ENCODE data around the gene KPNA2.
"Not testable (repeated sequence)": the region's sequence is repeated elsewhere in the genome, so short reads cannot be mapped to it uniquely, and the experiment has no call there.

KPNA2 gene

GRCh38 chr17:68019675-68020408, 15.7 kb upstream of the KPNA2 start:
- DNase-seq (ENCODE audit: low read depth, low spot score): peak; percentile 95

- DNase-seq (ENCODE audit: low read depth, low spot score): no peak
These were observed 15.2 kb upstream of the KPNA2 start for GRCh38 chr17:68020409-68020756.

GRCh38 chr17:68020791-68021190, 14.7 kb upstream of the KPNA2 start:
- not testable (repeated sequence) for DNase-seq (ENCODE audit: low read depth, low spot score)

GRCh38 chr17:68021963-68022362, 13.6 kb upstream of the KPNA2 start:
- DNase-seq (ENCODE audit: low read depth, low spot score): no peak

- not testable (repeated sequence) for DNase-seq (ENCODE audit: low read depth, low spot score)
These were observed 13.0 kb upstream of the KPNA2 start for GRCh38 chr17:68022547-68022946.

GRCh38 chr17:68029512-68030215, 5.9 kb upstream of the KPNA2 start:
- DNase-seq (ENCODE audit: low read depth, low spot score): no peak

- DNase-seq (ENCODE audit: low read depth, low spot score): no peak
These were observed 1.7 kb upstream of the KPNA2 start for GRCh38 chr17:68033636-68034451.

- no peak for DNase-seq (ENCODE audit: low read depth, low spot score)
These were observed 1.1 kb upstream of the KPNA2 start for GRCh38 chr17:68034452-68034776.

GRCh38 chr17:68035131-68035522, 408 bp upstream of the KPNA2 start:
- DNase-seq (ENCODE audit: low read depth, low spot score): peak; percentile 79

GRCh38 chr17:68036304-68037147, 991 bp downstream of the KPNA2 start:
- DNase-seq (ENCODE audit: low read depth, low spot score): no peak

- no peak for DNase-seq (ENCODE audit: low read depth, low spot score)
These were observed 11.8 kb downstream of the KPNA2 start for GRCh38 chr17:68047153-68047846.

- not testable (repeated sequence) for DNase-seq (ENCODE audit: low read depth, low spot score)
These were observed 12.5 kb downstream of the KPNA2 start for GRCh38 chr17:68047890-68048542.

- no peak for DNase-seq (ENCODE audit: low read depth, low spot score)
These were observed 13.5 kb downstream of the KPNA2 start for GRCh38 chr17:68048996-68049395.

GRCh38 chr17:68049812-68050437, 14.4 kb downstream of the KPNA2 start:
- not testable (repeated sequence) for DNase-seq (ENCODE audit: low read depth, low spot score)

GRCh38 chr17:68051321-68052312, 16.1 kb downstream of the KPNA2 start:
- not testable (repeated sequence) for DNase-seq (ENCODE audit: low read depth, low spot score)

GRCh38 chr17:68052810-68053209, 17.3 kb downstream of the KPNA2 start:
- DNase-seq (ENCODE audit: low read depth, low spot score): no peak

- no peak for DNase-seq (ENCODE audit: low read depth, low spot score)
These were observed 17.9 kb downstream of the KPNA2 start for GRCh38 chr17:68053231-68054013.

- no peak for DNase-seq (ENCODE audit: low read depth, low spot score)
These were observed 18.9 kb downstream of the KPNA2 start for GRCh38 chr17:68054296-68054900.

Data from activated naive CD8-positive, alpha-beta T cell treated with anti-CD3 and anti-CD28 coated beads, Interleukin-2, amount 50 U/mL, for 16 hours (primary cell).